HEK293 (cell line): ENCODE data around the gene MAZ.

Source experiments
- GLIS2 ChIP-seq: fragments of 450-650 bp; formaldehyde crosslinking; IDR thresholded peaks from 2 replicates; pipeline ENCODE4 v1.5.1; 2016; ENCODE audit warnings: missing biosample characterization, missing genetic modification characterization
- RBAK ChIP-seq: fragments of 450-650 bp; formaldehyde crosslinking; IDR thresholded peaks from 2 replicates; pipeline ENCODE4 v1.5.1; 2016; ENCODE audit warnings: missing biosample characterization, missing genetic modification characterization
- SCRT1 ChIP-seq: fragments of 450-650 bp; formaldehyde crosslinking; IDR thresholded peaks from 2 replicates; pipeline ENCODE4 v1.5.1; 2016; ENCODE audit warnings: missing biosample characterization, missing genetic modification characterization, borderline replicate concordance
- SCRT2 ChIP-seq: fragments of 450-650 bp; formaldehyde crosslinking; IDR thresholded peaks from 2 replicates; pipeline ENCODE4 v1.5.1; 2016; ENCODE audit warnings: missing biosample characterization, missing genetic modification characterization
- TRIM28 ChIP-seq: IDR thresholded peaks from 2 replicates; pipeline ENCODE4 v1.6.1; 2011; ENCODE audit warnings: low read length, control low read depth, borderline replicate concordance
- YY1 ChIP-seq: fragments of 450-650 bp; formaldehyde crosslinking; IDR thresholded peaks from 2 replicates; pipeline ENCODE4 v1.5.1; 2018; ENCODE audit warnings: missing biosample characterization, missing genetic modification characterization
- ZBTB1 ChIP-seq: fragments of 450-650 bp; formaldehyde crosslinking; IDR thresholded peaks from 2 replicates; pipeline ENCODE4 v1.5.1; 2016; ENCODE audit warnings: missing biosample characterization, missing genetic modification characterization
- ZBTB21 ChIP-seq: fragments of 450-650 bp; formaldehyde crosslinking; IDR thresholded peaks from 2 replicates; pipeline ENCODE4 v1.5.1; 2017; ENCODE audit warnings: missing biosample characterization, missing genetic modification characterization
- ZBTB7A ChIP-seq: fragments of 450-650 bp; formaldehyde crosslinking; IDR thresholded peaks from 2 replicates; pipeline ENCODE4 v1.5.1; 2016; ENCODE audit warnings: low read depth, missing biosample characterization, missing genetic modification characterization
- ZFHX2 ChIP-seq: fragments of 450-650 bp; formaldehyde crosslinking; conservative IDR thresholded peaks from 2 replicates; pipeline ENCODE4 v1.5.1; 2016; ENCODE audit warnings: missing biosample characterization, missing genetic modification characterization
- ZFP69B ChIP-seq: fragments of 450-650 bp; formaldehyde crosslinking; IDR thresholded peaks from 2 replicates; pipeline ENCODE4 v1.5.1; 2016; ENCODE audit warnings: missing biosample characterization, missing genetic modification characterization
- ZIC2 ChIP-seq: fragments of 450-650 bp; formaldehyde crosslinking; IDR thresholded peaks from 2 replicates; pipeline ENCODE4 v1.5.1; 2016; ENCODE audit warnings: missing biosample characterization, missing genetic modification characterization
- ZNF121 ChIP-seq: fragments of 450-650 bp; formaldehyde crosslinking; IDR thresholded peaks from 2 replicates; pipeline ENCODE4 v1.5.1; 2016; ENCODE audit warnings: missing biosample characterization, missing genetic modification characterization
- ZNF2 ChIP-seq: fragments of 450-650 bp; formaldehyde crosslinking; IDR thresholded peaks from 2 replicates; pipeline ENCODE4 v1.5.1; 2016; ENCODE audit warnings: missing biosample characterization, missing genetic modification characterization
- ZNF223 ChIP-seq: fragments of 450-650 bp; formaldehyde crosslinking; IDR thresholded peaks from 2 replicates; pipeline ENCODE4 v1.5.1; 2016; ENCODE audit warnings: missing biosample characterization, missing genetic modification characterization
- ZNF292 ChIP-seq: fragments of 450-650 bp; formaldehyde crosslinking; IDR thresholded peaks from 2 replicates; pipeline ENCODE4 v1.5.1; 2016; ENCODE audit warnings: low read depth, missing biosample characterization, missing genetic modification characterization, borderline replicate concordance
- ZNF473 ChIP-seq: fragments of 450-650 bp; formaldehyde crosslinking; IDR thresholded peaks from 2 replicates; pipeline ENCODE4 v1.5.1; 2017; ENCODE audit warnings: missing biosample characterization, missing genetic modification characterization
- ZNF560 ChIP-seq: fragments of 450-650 bp; formaldehyde crosslinking; IDR thresholded peaks from 2 replicates; pipeline ENCODE4 v1.5.1; 2017; ENCODE audit warnings: missing biosample characterization, missing genetic modification characterization, borderline replicate concordance
- ZNF654 ChIP-seq: fragments of 450-650 bp; formaldehyde crosslinking; IDR thresholded peaks from 2 replicates; pipeline ENCODE4 v1.5.1; 2016; ENCODE audit warnings: low read depth, missing biosample characterization, missing genetic modification characterization
- ZNF670 ChIP-seq: fragments of 450-650 bp; formaldehyde crosslinking; IDR thresholded peaks from 2 replicates; pipeline ENCODE4 v1.5.1; 2016; ENCODE audit warnings: missing biosample characterization, missing genetic modification characterization, low read depth
- TF ChIP-seq, protein P1 (sequence below): fragments of 450-650 bp; formaldehyde crosslinking; IDR thresholded peaks from 2 replicates; pipeline ENCODE4 v1.5.1; 2016; ENCODE audit warnings: missing biosample characterization, missing genetic modification characterization
- TF ChIP-seq, protein P2 (sequence below): fragments of 450-650 bp; formaldehyde crosslinking; IDR thresholded peaks from 2 replicates; pipeline ENCODE4 v1.5.1; 2016; ENCODE audit warnings: missing biosample characterization, missing genetic modification characterization
- TF ChIP-seq, protein P3 (sequence below): fragments of 450-650 bp; formaldehyde crosslinking; IDR thresholded peaks from 2 replicates; pipeline ENCODE4 v1.5.1; 2016; ENCODE audit warnings: missing biosample characterization, missing genetic modification characterization
- TF ChIP-seq, protein P4 (sequence below): fragments of 450-650 bp; formaldehyde crosslinking; IDR thresholded peaks from 2 replicates; pipeline ENCODE4 v1.5.1; 2016; ENCODE audit warnings: missing biosample characterization, missing genetic modification characterization
- TF ChIP-seq, protein P5 (sequence below): fragments of 450-650 bp; formaldehyde crosslinking; IDR thresholded peaks from 2 replicates; pipeline ENCODE4 v1.5.1; 2016; ENCODE audit warnings: missing biosample characterization, missing genetic modification characterization
- TF ChIP-seq, protein P6 (sequence below): fragments of 450-650 bp; formaldehyde crosslinking; IDR thresholded peaks from 2 replicates; pipeline ENCODE4 v1.5.1; 2016; ENCODE audit warnings: missing biosample characterization, missing genetic modification characterization

The MAZ gene

DNA sequence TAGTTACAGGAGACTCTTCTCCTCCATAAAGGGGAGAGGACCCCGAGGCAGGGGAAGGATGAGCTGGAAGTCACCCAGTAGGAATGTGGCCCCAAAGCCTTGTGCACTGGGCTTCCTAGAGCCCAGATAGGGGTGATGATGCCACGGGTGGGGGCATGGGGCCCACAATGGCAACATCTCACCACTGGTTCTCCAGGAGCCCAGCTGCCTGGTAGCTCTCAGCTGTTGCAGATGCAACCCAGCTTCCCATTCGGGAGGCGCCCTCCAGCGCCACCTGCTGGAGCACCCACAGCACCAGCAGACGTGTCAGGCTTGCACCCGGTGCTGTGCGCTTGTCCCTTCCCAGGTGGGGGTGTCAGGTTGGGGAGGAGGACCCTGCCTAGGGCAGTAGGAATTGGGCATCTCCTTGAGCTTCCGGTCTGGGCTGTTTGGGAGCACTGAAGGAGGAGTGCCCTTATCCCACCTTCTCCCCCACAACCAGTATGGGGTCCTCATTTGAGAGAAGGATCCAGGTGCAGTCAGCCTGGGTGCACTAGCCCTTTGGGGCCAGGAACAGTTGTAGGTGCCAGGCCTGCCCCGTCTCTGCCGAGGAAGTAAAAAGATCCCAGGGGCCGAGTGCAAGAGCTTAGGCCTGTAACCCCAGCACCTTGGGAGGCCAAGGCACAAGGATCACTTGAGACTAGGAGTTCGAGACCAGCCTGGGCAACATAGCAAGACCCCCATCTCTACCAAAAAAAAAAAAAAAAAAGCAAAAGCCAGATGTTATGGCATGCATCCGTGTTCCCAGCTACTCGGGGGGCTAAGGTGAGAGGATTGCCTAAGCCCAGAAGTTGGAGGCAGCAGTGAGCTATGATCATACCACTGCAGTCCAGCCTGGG lies 42.3 kb downstream of the MAZ start (continued):
- TF ChIP-seq, protein P1, sequence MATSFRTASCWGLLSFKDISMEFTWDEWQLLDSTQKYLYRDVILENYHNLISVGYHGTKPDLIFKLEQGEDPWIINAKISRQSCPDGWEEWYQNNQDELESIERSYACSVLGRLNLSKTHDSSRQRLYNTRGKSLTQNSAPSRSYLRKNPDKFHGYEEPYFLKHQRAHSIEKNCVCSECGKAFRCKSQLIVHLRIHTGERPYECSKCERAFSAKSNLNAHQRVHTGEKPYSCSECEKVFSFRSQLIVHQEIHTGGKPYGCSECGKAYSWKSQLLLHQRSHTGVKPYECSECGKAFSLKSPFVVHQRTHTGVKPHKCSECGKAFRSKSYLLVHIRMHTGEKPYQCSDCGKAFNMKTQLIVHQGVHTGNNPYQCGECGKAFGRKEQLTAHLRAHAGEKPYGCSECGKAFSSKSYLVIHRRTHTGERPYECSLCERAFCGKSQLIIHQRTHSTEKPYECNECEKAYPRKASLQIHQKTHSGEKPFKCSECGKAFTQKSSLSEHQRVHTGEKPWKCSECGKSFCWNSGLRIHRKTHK (tag by site-specific recombination): no peak
- TF ChIP-seq ZBTB7A (tag by site-specific recombination) (no peak), SCRT1 (tag by site-specific recombination) (peak; percentile 79; the same call in 1 of the 2 replicates), TRIM28 (peak; percentile 65; the same call in 1 of the 2 replicates), ZBTB1 (tag by site-specific recombination) (no peak), ZFP69B (tag by site-specific recombination) (peak; percentile 90), ZFHX2 (tag by site-specific recombination) (no peak), RBAK (no peak), ZNF654 (tag by site-specific recombination) (peak; percentile 76), GLIS2 (tag by site-specific recombination) (no peak), ZNF292 (tag by site-specific recombination) (no peak), ZNF121 (tag by site-specific recombination) (peak; percentile 96), ZNF2 (tag by site-specific recombination) (peak; percentile 100), ZNF670 (tag by site-specific recombination) (no peak), ZNF473 (tag by site-specific recombination) (no peak), YY1 (no peak), ZNF223 (no peak), ZBTB21 (no peak), SCRT2 (tag by site-specific recombination) (peak; percentile 91), ZIC2 (no peak), ZNF560 (tag by site-specific recombination) (no peak)
- TF ChIP-seq, protein P2, sequence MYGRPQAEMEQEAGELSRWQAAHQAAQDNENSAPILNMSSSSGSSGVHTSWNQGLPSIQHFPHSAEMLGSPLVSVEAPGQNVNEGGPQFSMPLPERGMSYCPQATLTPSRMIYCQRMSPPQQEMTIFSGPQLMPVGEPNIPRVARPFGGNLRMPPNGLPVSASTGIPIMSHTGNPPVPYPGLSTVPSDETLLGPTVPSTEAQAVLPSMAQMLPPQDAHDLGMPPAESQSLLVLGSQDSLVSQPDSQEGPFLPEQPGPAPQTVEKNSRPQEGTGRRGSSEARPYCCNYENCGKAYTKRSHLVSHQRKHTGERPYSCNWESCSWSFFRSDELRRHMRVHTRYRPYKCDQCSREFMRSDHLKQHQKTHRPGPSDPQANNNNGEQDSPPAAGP: peak; percentile 55; the same call in 1 of the 2 replicates
- TF ChIP-seq, protein P3, sequence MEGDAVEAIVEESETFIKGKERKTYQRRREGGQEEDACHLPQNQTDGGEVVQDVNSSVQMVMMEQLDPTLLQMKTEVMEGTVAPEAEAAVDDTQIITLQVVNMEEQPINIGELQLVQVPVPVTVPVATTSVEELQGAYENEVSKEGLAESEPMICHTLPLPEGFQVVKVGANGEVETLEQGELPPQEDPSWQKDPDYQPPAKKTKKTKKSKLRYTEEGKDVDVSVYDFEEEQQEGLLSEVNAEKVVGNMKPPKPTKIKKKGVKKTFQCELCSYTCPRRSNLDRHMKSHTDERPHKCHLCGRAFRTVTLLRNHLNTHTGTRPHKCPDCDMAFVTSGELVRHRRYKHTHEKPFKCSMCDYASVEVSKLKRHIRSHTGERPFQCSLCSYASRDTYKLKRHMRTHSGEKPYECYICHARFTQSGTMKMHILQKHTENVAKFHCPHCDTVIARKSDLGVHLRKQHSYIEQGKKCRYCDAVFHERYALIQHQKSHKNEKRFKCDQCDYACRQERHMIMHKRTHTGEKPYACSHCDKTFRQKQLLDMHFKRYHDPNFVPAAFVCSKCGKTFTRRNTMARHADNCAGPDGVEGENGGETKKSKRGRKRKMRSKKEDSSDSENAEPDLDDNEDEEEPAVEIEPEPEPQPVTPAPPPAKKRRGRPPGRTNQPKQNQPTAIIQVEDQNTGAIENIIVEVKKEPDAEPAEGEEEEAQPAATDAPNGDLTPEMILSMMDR (tag by site-specific recombination): peak; percentile 89
- TF ChIP-seq, protein P4, sequence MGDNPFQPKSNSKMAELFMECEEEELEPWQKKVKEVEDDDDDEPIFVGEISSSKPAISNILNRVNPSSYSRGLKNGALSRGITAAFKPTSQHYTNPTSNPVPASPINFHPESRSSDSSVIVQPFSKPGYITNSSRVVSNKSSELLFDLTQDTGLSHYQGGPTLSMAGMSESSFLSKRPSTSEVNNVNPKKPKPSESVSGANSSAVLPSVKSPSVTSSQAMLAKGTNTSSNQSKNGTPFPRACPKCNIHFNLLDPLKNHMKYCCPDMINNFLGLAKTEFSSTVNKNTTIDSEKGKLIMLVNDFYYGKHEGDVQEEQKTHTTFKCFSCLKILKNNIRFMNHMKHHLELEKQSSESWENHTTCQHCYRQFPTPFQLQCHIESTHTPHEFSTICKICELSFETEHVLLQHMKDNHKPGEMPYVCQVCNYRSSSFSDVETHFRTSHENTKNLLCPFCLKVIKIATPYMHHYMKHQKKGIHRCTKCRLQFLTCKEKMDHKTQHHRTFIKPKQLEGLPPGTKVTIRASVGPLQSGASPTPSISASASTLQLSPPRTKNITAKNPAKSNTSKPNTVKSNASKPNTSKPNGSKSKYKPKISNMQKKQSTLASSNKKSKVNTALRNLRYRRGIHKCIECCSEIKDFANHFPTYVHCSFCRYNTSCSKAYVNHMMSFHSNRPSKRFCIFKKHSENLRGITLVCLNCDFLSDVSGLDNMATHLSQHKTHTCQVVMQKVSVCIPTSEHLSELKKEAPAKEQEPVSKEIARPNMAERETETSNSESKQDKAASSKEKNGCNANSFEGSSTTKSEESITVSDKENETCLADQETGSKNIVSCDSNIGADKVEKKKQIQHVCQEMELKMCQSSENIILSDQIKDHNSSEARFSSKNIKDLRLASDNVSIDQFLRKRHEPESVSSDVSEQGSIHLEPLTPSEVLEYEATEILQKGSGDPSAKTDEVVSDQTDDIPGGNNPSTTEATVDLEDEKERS (tag by site-specific recombination): no peak
- TF ChIP-seq, protein P5, sequence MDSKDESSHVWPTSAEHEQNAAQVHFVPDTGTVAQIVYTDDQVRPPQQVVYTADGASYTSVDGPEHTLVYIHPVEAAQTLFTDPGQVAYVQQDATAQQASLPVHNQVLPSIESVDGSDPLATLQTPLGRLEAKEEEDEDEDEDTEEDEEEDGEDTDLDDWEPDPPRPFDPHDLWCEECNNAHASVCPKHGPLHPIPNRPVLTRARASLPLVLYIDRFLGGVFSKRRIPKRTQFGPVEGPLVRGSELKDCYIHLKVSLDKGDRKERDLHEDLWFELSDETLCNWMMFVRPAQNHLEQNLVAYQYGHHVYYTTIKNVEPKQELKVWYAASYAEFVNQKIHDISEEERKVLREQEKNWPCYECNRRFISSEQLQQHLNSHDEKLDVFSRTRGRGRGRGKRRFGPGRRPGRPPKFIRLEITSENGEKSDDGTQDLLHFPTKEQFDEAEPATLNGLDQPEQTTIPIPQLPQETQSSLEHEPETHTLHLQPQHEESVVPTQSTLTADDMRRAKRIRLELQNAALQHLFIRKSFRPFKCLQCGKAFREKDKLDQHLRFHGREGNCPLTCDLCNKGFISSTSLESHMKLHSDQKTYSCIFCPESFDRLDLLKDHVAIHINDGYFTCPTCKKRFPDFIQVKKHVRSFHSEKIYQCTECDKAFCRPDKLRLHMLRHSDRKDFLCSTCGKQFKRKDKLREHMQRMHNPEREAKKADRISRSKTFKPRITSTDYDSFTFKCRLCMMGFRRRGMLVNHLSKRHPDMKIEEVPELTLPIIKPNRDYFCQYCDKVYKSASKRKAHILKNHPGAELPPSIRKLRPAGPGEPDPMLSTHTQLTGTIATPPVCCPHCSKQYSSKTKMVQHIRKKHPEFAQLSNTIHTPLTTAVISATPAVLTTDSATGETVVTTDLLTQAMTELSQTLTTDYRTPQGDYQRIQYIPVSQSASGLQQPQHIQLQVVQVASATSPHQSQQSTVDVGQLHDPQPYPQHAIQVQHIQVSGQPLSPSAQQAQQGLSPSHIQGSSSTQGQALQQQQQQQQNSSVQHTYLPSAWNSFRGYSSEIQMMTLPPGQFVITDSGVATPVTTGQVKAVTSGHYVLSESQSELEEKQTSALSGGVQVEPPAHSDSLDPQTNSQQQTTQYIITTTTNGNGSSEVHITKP (tag by site-specific recombination): peak; percentile 17; the same call in 1 of the 2 replicates
- TF ChIP-seq, protein P6, sequence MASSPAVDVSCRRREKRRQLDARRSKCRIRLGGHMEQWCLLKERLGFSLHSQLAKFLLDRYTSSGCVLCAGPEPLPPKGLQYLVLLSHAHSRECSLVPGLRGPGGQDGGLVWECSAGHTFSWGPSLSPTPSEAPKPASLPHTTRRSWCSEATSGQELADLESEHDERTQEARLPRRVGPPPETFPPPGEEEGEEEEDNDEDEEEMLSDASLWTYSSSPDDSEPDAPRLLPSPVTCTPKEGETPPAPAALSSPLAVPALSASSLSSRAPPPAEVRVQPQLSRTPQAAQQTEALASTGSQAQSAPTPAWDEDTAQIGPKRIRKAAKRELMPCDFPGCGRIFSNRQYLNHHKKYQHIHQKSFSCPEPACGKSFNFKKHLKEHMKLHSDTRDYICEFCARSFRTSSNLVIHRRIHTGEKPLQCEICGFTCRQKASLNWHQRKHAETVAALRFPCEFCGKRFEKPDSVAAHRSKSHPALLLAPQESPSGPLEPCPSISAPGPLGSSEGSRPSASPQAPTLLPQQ (tag by site-specific recombination): peak; percentile 88
